Tibial nerve (tissue), 4 donors: Measurements from ENCODE around the gene SH3GL3.

Experiments used
- CTCF ChIP-seq, 5 experiments: fragments of 200-600 bp in 3 of 5; fragments of 450-650 bp in 2 of 5; sonication (generic) in 3 of 5; IDR thresholded peaks; one replicate each; pipeline ENCODE4 v1.5.1; 2016 to 2019; ENCODE audit warnings: antibody characterized with exemption in 5 of 5, mild to moderate bottlenecking in 3 of 5, moderate library complexity in 2 of 5
- EP300 ChIP-seq, 2 donors: sonication (generic); formaldehyde crosslinking; IDR thresholded peaks; one replicate each; pipeline ENCODE4 v1.6.1; 2017; ENCODE audit warnings: antibody characterized with exemption in 2 of 2, mild to moderate bottlenecking in 1 of 2

- TF ChIP-seq CTCF (IDR thresholded peaks at IDR 0.05) = no peak
- TF ChIP-seq EP300 (IDR thresholded peaks at IDR 0.05) = no peak
Measured at GRCh38 chr15:83657549-83657948, 210.4 kb downstream of the SH3GL3 start.
